Keratinocyte (primary cell): ENCODE data around the gene MCM9. TPM values are rescaled to one million over a fixed set of nuclear protein-coding genes. Genes with fewer than 3 reads are reported as not detected.
A peak's percentile ranks its signal among the peaks of the same experiment; 100 is the strongest.

ENCODE experiments used
- DNase-seq: peaks from one replicate; pipeline ENCODE4 v3.0.0-alpha.2; 2011; ENCODE audit warnings: low read depth, missing footprints, low spot score
- FAIRE-seq: peaks from 2 replicates; lab custom pipeline; 2011; peaks lifted over from hg19 to GRCh38; lab: Jason Lieb, UNC
- H2AFZ ChIP-seq: 2 replicates; pipeline ENCODE4 v1.6.0; 2012; ENCODE audit warnings: low read length, control low read depth, inconsistent platforms; ENCODE audit not compliant: control insufficient read depth
- H3K27ac ChIP-seq: 2 replicates; pipeline ENCODE4 v1.5.1; 2011; ENCODE audit warnings: low read length; ENCODE audit not compliant: control insufficient read depth, insufficient read depth
- H3K27me3 ChIP-seq: 3 replicates; pipeline ENCODE4 v1.6.0; 2011; ENCODE audit warnings: low read length; ENCODE audit not compliant: control insufficient read depth, insufficient read depth; ENCODE audit errors: extremely low read depth
- H3K36me3 ChIP-seq, 2 experiments: 2 replicates in 1 of 2; 3 replicates in 1 of 2; pipeline ENCODE4 v1.5.1; 2011; ENCODE audit warnings: low read length in 2 of 2, mild to moderate bottlenecking in 1 of 2; ENCODE audit not compliant: control insufficient read depth in 2 of 2, insufficient read depth in 2 of 2; ENCODE audit errors: extremely low read depth in 1 of 2
- H3K4me1 ChIP-seq: 3 replicates; pipeline ENCODE4 v1.5.1; 2011; ENCODE audit warnings: low read length; ENCODE audit not compliant: control insufficient read depth, insufficient read depth; ENCODE audit errors: extremely low read depth
- H3K4me2 ChIP-seq: 3 replicates; pipeline ENCODE4 v1.6.0; 2011; ENCODE audit warnings: low read depth, low read length; ENCODE audit not compliant: control insufficient read depth, insufficient read depth; ENCODE audit errors: extremely low read depth
- H3K4me3 ChIP-seq, 3 experiments: fragments of 200-600 bp in 1 of 3; sonication (generic) in 1 of 3; 2 replicates in 2 of 3; 3 replicates in 1 of 3; pipeline ENCODE4 v1.5.1; 2011 to 2016; ENCODE audit warnings: low read length in 3 of 3, mild to moderate bottlenecking in 3 of 3, control low read depth in 2 of 3, inconsistent platforms in 1 of 3, low read depth in 1 of 3, mixed read lengths in 1 of 3, mixed run types in 1 of 3, moderate library complexity in 1 of 3; ENCODE audit not compliant: control insufficient read depth in 2 of 3, insufficient read depth in 2 of 3; ENCODE audit errors: extremely low read depth in 1 of 3
- H3K79me2 ChIP-seq: 2 replicates; pipeline ENCODE4 v1.6.0; 2012; ENCODE audit warnings: low read length; ENCODE audit not compliant: control insufficient read depth, insufficient read depth
- H3K9ac ChIP-seq: 3 replicates; pipeline ENCODE4 v1.6.0; 2011; ENCODE audit warnings: low read length; ENCODE audit not compliant: control insufficient read depth, insufficient read depth; ENCODE audit errors: extremely low read depth
- H3K9me1 ChIP-seq: 3 replicates; pipeline ENCODE4 v1.6.0; 2011; ENCODE audit warnings: low read length; ENCODE audit not compliant: control insufficient read depth, insufficient read depth; ENCODE audit errors: extremely low read depth
- H3K9me3 ChIP-seq: 2 replicates; pipeline ENCODE4 v1.5.1; 2012; ENCODE audit warnings: low read depth, low read length; ENCODE audit not compliant: control insufficient read depth
- H4K20me1 ChIP-seq: 3 replicates; pipeline ENCODE4 v1.6.0; 2011; ENCODE audit warnings: low read length; ENCODE audit not compliant: control insufficient read depth, insufficient read depth; ENCODE audit errors: extremely low read depth
- EZH2 ChIP-seq: IDR thresholded peaks from one replicate; pipeline ENCODE4 v1.6.1; 2012; ENCODE audit warnings: inconsistent platforms, mild to moderate bottlenecking, low read length, moderate library complexity
- dilution Hi-C: fragments of 300-500 bp; cut with MboI; formaldehyde crosslinking; loops from one replicate; pipeline ENCODE4 v1.7.0; 2020; ENCODE audit warnings: low sequenced_read_pairs; ENCODE audit not compliant: extremely low pct_ligation_motif_present
- polyA minus RNA-seq, 3 experiments: library from RNA; depleted of rRNA, polyadenylated mRNA; stranded (reverse); fragments of >200 nt; gene quantifications; 1 replicate in 1 of 3; 2 replicates in 1 of 3; 3 replicates in 1 of 3; pipeline ENCODE4 v1.2.3, GENCODE V29; 2011
- polyA plus RNA-seq, 5 experiments: library from polyadenylated mRNA; depleted of rRNA in 3 of 5; stranded (reverse) in 3 of 5; stranded (forward) in 1 of 5; unstranded in 1 of 5; fragments of >200 nt; gene quantifications; 1 replicate in 1 of 5; 2 replicates in 3 of 5; 3 replicates in 1 of 5; pipeline versions ENCODE4 v1.2.1 to v1.2.3, GENCODE V29; 2011 to 2012; ENCODE audit warnings: missing spikeins in 2 of 5, low read depth in 1 of 5, low replicate concordance in 1 of 5
- TF ChIP-seq, protein P1 (sequence below), 3 experiments: IDR thresholded peaks in 1 of 3; conservative IDR thresholded peaks in 1 of 3; optimal IDR thresholded peaks in 1 of 3; 2 replicates in 2 of 3; 3 replicates in 1 of 3; pipeline versions ENCODE3 to v1.5.1; 2011; ENCODE audit warnings: low read length in 3 of 3, mild to moderate bottlenecking in 3 of 3, moderate library complexity in 2 of 3, control low read depth in 1 of 3, inconsistent platforms in 1 of 3; ENCODE audit not compliant: insufficient read depth in 2 of 3; ENCODE audit errors: extremely low read depth in 1 of 3

The MCM9 gene
- polyA plus RNA-seq = 1.2 to 3.1 TPM (median 2.3 TPM) in 3 replicates
- 3.0 TPM for polyA plus RNA-seq (2011; ENCODE audit: low read depth)
- polyA plus RNA-seq (2011; cell fraction: cytosol; rRNA removed) = 1.2 and 1.3 TPM in 2 replicates
- polyA plus RNA-seq (2011; cell fraction: nucleus; rRNA removed) = 4.6 and 7.5 TPM in 2 replicates
- polyA plus RNA-seq (2012; ENCODE audit: low replicate concordance) = 4.6 and 5.8 TPM in 2 replicates
- polyA minus RNA-seq = 2.3 to 9.1 TPM (median 4.3 TPM) in 3 replicates
- 1.7 TPM for polyA minus RNA-seq (2011; cell fraction: cytosol; rRNA and poly(A)+ RNA removed)
- polyA minus RNA-seq (2011; cell fraction: nucleus; rRNA and poly(A)+ RNA removed) = 8.4 and 17.1 TPM in 2 replicates

DNA sequence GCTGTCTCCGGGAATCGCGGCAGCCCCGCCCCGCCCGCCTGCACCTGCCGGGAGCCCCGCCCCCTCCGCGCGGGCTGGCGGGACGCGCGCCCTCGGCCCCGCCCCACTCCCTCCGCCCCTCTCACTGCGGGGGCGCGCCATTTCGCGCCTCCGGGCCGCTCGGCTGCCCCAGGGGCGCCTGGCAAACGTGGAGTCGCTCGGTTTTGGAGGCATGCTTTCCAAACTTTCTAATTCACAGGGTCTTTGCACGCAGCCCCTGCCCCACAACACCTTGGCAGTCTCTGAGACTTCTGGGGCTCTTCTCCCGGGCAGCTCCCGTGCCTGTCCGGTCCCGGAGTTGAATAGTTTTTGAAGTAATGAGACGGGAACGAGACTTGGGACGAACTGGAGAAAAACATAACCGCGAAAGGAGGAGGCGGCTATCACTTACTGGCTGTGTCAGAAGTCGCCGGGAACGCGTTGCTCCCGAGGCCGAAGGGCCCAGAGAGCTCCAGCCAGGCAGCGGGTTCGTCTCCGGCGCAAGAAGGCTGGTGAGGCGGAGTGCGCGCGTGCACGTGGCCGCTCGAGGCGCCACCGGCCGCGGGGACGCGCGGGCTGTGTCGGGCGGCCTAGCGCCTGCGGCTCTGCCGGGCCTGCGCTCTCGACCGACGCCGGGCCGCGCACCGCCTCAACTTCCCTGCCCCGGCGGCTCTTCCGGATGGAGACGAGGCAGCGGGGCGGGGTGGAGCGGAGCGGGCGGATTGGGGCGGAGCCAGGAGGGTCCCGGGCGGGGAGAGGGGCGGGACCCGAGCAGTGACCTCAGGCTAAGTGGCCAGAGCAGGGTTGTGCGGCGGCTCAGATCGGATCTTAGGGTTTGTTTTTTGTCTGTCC lies at the start of gene MCM9:
Gene MCM9, minus strand, starts transcription at position 699 of the 870 bp plus-strand sequence. CDS start 3,436 bp downstream, outside the sequence.
- FAIRE-seq = peak; percentile 44
- H3K79me2 ChIP-seq = peaks cover 5% of the 10 kb centered on the region
- no peak for TF ChIP-seq EZH2
- TF ChIP-seq, protein P1, sequence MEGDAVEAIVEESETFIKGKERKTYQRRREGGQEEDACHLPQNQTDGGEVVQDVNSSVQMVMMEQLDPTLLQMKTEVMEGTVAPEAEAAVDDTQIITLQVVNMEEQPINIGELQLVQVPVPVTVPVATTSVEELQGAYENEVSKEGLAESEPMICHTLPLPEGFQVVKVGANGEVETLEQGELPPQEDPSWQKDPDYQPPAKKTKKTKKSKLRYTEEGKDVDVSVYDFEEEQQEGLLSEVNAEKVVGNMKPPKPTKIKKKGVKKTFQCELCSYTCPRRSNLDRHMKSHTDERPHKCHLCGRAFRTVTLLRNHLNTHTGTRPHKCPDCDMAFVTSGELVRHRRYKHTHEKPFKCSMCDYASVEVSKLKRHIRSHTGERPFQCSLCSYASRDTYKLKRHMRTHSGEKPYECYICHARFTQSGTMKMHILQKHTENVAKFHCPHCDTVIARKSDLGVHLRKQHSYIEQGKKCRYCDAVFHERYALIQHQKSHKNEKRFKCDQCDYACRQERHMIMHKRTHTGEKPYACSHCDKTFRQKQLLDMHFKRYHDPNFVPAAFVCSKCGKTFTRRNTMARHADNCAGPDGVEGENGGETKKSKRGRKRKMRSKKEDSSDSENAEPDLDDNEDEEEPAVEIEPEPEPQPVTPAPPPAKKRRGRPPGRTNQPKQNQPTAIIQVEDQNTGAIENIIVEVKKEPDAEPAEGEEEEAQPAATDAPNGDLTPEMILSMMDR (optimal IDR thresholded peaks at IDR 0.05 in 1 of 3, IDR thresholded peaks at IDR 0.05 in 1 of 3, conservative IDR thresholded peaks at IDR 0.05 in 1 of 3; ENCODE audit: extremely low read depth in 1 of 3, insufficient read depth in 2 of 3, low read length in 3 of 3) = no peak

DNA sequence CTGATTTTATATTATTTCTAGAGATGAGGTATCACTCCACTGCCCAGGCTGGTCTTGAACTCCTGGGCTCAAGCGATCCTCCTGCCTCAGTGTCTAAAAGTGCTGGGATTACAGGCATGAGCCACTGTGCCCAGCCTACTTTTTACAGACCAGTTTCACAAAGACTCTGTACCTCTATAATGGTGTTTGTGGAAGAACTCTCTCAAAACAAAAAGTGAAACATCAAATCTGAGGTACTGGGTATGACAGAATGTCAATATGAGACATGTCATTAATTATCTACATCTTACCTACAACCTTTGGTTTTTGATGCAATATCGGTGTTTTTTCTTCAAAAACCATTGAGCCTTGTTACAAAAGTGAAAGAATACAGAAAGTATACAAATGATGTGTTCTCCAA lies 49.4 kb upstream of the MCM9 start:
- Histone ChIP-seq H4K20me1 (no peaks in the 10 kb centered on the region), H3K9me3 (no peaks in the 10 kb centered on the region), H3K9me1 (no peaks in the 10 kb centered on the region), H3K4me1 (no peaks in the 10 kb centered on the region), H3K4me2 (no peak overlapping the region), H3K79me2 (no peaks in the 10 kb centered on the region), H2AFZ (no peak overlapping the region), H3K4me3 (no peak overlapping the region), H3K27ac (no peak overlapping the region), H3K9ac (no peak overlapping the region), H3K36me3 (no peaks in the 10 kb centered on the region), H3K27me3 (no peaks in the 10 kb centered on the region)
- TF ChIP-seq, protein P1 (optimal IDR thresholded peaks at IDR 0.05 in 1 of 3, IDR thresholded peaks at IDR 0.05 in 1 of 3, conservative IDR thresholded peaks at IDR 0.05 in 1 of 3; ENCODE audit: extremely low read depth in 1 of 3, insufficient read depth in 2 of 3, low read length in 3 of 3) = no peak
- no peak for TF ChIP-seq EZH2
- dilution Hi-C loops = no loop called here
- no peak for FAIRE-seq
- no peak for DNase-seq

More for the DNA sequence above, at the start of gene MCM9:
- Histone ChIP-seq H3K4me3 (peak within 1 kb of the TSS; percentile 69 to 94 (median 92)), H3K9me1 (no peaks in the 10 kb centered on the region), H3K9ac (peak within 1 kb of the TSS; percentile 87), H4K20me1 (no peaks in the 10 kb centered on the region), H2AFZ (peak within 1 kb of the TSS; percentile 97), H3K27me3 (no peaks in the 10 kb centered on the region), H3K27ac (peak within 1 kb of the TSS; percentile 71), H3K9me3 (no peaks in the 10 kb centered on the region), H3K4me1 (peaks cover 5% of the 10 kb centered on the region), H3K4me2 (peak within 1 kb of the TSS; percentile 68), H3K36me3 (peaks cover 0 to 2% of the 10 kb centered on the region in 2 experiments)
- dilution Hi-C loops = no loop called here
- DNase-seq = no peak
